HG02870 (cell line): ENCODE results near the gene PHKB.

Experiments used
- ATAC-seq: cut with Tn5 transposase; IDR thresholded peaks from one replicate; pipeline ENCODE4 v1.9.1; 2021; ENCODE audit warnings: mild to moderate bottlenecking, moderate library complexity; ENCODE audit not compliant: unreplicated experiment

Gene PHKB

DNA sequence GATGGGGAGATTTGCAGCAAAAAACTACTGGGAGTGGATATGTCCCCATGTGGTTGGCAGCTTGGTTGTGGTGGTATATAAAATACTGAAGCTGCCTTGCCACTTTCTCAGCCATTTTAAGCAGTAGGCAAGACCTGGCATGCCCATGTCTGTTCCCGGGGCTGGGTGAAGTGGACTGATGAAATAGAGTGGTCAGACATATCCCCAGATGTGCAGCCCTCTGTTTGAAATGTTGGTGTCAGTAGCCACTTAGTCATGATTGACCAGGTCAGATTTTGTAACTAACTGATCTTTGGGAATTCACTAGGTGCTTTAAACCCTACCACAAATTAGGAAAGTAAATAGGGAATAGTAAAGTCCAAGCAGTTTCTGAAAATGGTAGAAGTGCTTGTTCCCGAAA, 151.6 kb downstream of the PHKB start:
- ATAC-seq: no peak

DNA sequence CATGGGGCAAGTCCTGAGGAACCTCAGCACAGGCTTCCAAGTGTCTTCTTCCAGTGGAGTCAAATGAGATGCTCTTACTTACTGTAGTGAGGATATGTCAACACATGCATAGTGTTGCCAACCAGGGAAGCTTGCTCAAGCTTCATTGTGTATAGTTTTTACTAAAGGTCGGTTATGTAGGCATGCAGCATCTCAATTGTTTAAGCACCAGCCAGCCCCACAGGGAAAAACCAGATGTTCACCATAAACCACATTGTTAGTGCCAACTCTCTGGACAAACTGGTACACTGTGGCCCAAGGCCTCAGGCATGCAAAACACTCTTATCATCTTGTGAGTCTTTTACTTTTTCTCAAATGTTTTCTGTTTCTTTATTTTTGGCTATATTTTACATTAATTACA, 152.1 kb downstream of the PHKB start:
- no peak for ATAC-seq

DNA sequence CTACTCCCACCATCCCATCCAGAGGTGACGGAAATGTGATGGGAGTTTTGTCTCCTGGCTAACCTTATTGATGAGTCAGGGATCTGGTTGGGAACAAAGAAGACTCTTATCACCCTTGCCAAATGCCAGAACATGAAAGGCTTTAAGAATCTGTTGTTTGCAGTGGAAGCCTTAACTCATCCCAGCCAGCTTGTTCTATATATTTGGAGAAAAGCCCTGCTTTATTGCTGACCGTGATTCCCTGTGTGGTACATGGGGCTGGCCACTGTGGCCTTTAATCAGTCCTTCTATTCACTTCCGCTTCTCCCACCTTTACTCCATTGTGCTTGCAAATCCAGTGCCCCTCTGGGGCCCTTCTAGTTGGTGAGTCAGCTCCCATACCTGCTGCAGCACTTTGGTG, 156.6 kb downstream of the PHKB start:
- ATAC-seq: no peak

DNA sequence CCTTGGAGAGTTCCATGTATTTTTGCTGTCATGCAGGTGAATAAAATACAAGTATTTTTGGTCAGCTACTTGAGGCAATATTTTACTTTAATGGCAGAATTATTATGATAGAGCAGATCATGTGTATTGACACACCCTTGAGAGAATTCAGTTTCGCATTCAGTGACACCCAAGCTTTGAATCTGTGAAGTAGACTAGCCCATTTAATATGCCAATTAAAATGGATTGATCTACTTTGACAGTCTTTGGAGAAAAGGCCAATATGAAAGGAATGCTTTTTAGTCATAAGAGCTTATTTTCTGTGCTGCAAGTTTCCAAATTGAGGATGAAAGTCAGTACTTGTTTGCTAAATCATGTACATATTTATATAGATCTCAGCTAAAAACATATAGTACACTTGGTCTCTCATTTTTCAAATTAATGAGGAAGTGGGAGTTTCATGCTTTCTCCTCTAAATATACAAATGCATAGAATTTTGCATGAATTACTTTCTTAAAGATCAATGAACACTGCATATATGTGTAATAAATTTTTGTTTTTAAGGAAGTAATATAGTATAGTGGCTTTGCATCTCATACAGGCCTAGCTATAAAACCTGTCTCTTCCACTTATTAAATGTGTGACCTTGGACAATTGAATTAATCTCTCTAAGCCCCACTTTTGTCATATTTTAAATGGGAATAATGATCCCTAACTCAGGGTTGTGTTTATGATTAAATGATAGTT, 161.5 kb downstream of the PHKB start:
- no peak for ATAC-seq

DNA sequence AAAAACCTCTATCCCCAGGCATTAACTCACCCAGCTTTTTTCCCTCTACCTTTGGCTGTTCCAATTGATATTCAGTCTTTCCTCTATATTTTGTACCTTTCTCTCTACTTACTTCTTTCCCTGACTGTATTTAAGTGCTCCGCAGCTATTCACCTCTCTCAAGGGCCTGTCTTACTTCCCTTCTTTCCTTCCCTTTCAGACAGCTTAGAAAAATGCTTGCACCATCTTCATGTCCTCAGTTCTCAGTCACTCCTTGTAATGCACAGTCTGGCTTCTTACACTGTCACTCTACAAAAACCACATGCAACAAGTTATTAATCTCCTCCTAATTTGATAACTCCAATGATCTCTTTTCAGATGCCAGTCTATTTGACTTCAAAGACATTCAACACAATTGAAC, 163.4 kb downstream of the PHKB start:
- no peak for ATAC-seq

DNA sequence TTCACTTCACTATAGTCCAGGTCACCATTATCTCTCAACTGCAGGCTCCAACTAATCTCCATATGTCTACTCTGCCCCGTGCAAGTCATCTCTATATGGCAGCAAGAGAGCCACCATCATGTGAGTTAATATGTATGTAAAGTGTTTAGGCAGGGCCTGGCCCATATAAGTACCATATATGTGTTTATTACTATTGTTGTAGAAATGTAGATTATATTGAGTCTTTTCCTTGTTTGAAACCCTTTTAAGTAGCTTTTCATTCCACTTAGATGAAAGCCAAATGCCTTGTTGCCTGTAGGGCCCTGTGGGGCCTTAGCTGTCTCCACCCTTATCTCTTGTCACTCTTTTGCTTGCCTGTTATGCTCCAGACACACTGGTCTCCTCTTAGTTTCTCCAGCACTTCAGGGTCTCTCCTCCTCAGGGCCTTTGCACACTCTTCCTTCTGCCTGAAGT, 164.0 kb downstream of the PHKB start:
- no peak for ATAC-seq

DNA sequence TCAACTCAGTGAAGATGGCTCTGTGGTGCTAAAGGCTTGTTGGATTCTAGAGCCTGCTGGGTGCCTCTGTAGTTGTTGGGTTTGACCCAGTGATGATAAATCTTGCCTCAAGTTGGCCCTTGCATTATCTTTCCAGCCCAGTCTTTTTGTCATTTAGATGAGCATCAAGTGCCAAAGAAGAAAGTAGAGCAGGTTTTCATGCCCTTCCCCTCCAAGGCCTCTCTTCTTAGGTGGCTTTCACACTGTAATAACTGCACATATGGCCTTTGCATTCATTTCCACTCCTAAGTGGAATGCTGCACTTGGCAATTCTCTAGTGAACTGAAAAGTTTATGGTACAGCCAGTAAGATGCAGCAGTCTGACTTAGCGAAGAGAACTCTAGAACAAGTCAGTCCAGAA, 165.1 kb downstream of the PHKB start:
- no peak for ATAC-seq

DNA sequence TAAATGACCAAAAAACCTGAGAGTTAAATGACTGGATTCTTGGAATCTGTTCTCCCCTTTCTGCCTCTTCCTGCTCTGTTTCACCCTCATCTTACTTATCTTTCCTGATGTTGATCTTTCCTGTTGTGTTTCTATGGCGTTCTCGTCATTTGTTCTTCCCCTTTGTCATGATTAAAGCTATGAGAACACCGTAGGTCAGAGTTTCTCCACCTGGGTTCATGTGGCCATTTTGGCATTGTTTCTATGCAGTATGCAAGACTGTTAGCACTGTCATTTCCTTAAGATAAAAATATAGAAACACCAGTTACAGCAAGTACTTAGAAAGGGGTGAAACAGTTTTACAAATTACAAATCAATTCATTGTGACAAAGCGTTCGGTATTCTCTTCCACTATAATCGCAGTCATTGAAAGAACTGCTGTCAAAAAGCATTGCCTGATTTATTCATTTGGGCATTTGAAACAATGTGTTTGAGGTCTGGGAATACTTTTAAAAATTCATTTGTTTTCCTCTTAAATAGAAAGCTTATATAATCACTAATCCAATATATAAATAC, 166.0 kb downstream of the PHKB start:
- ATAC-seq: no peak

DNA sequence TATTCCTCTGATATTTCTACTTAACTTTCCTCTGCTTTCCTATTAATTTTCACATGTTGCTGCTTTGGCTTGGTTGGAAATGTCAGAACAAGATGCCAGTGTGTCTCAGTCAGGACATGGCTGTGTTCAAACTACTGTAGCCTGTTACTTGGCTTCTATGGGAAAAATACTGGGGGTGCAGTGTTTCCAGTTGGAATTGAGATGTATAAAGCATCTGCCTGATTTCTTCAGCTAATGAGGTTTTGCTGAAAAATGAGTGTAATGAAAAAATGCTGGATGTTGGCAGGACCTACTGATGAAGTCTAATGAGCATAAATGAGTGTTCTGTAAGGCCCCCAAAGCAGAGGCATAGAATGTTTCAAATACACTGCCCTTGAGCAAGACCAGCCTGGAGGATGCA, 166.6 kb downstream of the PHKB start:
- no peak for ATAC-seq

DNA sequence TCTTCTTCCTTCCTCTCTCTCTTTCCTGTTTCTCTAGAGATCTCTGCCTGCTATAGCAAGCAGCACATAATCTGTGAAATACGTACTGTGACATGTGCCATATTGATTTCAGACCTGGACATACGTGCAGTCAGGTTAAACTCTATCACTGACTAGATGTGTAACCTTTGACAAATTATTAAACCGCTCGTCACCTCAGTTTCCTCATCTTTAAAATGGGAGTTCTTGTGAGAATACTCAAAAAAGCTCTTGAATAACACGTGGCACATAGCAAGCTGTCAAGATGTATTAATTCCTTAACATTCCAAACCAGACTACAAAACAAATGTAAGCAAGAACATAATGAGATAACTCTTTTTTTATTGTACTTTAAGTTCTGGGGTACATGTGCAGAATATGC, 170.0 kb downstream of the PHKB start:
- ATAC-seq: no peak

DNA sequence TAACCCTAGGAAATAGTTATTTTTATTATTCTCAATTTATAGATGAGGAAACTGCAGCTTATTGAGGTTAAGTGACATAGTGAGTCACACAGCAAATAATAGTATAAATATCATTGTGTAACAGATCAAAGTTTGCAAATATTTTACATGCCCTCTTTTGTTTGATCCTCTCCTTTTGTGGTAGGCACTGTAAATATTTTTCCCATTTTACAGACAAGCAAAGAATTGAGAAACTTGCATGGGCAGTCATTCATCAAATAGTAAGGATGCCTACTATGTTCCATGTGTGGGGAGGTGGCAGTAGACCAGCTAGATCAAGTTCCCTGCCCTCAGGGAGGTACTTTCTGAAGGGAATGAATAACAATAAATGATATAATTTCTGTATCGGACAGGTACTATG, 173.0 kb downstream of the PHKB start:
- ATAC-seq: no peak

DNA sequence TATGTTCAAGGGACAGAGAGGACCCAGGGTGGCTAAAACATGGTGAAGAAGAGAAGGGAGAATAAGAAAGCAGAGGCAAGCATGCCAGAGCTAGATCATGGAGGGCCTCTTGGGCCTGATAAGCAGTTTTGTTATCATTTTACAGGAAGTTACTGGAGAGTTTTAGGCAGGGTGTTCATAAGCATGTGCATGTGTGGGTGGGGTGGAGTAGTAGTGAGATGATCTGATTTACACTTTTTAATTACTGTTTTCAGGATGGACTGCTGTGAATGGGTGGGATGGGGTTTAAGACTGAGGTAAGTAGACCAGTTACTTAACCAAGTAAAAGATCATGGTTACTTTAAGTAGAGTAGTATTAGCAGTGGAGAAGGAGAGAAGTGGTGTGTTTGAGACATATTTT, 173.6 kb downstream of the PHKB start:
- ATAC-seq: no peak

DNA sequence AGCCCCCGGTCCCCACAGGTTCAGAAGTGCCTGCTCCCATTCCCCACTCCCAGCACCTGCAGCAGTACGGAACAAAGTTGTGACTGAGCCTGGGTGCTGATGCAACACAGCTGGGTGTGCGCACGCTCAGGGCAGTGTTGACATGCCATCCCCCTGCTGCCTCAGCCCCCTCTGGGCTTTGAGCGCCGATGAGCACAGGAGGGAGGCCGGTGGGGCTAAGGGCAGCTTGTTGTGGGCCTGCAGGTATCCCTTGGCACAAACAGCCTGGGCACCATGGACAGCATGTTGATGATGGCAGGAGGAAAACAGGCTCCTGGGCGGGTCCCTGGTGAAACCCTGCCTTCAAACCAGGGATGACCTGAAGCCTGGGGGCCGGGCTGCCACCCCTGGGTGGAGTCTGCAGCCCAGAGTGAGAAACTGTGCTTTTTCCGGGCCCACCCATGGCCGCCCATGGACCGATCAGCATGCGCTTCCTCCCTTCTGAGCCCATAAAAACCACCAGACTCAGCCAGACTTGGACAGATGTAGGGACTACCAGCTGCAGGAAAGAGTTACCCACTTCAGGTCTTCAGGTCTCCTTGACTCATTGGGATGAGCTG, 175.5 kb downstream of the PHKB start:
- no peak for ATAC-seq

DNA sequence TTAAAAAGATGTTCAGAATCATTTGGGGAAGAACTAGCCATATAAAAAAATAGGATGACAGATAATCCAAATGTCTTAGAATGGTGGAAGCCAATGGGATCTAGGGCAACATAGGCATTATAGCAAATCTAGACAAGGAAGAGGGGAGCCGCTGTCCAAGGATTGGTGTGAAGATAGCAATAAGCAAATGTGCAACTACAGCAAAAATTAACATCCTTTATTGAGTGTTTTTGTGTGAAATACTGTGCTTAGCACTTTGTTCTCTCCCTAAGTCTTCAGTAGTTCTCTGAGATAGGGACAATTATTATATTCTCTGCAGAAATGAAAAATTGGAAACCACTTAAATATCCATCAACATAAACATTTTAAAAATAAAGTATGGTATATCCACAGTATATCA, 177.0 kb downstream of the PHKB start:
- no peak for ATAC-seq

DNA sequence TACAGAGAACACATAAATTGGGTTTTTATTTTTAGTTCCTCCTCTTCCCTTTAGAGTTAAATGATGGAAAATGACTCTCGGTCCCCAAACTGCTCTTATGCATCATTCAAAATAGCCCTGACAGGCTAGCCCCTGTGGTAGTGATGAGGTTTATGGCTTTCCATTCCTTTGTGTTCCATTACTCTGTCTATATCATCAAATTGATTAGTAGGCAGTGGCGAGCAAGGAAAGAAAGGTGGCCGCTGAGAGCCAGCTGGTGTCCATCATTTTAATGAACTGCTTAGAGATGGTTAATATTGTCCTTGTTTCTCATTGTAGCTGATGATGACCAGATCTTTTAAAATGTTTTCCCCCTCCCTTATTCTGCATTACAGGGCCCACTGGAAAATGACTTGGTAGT, 179.5 kb downstream of the PHKB start:
- ATAC-seq: no peak

DNA sequence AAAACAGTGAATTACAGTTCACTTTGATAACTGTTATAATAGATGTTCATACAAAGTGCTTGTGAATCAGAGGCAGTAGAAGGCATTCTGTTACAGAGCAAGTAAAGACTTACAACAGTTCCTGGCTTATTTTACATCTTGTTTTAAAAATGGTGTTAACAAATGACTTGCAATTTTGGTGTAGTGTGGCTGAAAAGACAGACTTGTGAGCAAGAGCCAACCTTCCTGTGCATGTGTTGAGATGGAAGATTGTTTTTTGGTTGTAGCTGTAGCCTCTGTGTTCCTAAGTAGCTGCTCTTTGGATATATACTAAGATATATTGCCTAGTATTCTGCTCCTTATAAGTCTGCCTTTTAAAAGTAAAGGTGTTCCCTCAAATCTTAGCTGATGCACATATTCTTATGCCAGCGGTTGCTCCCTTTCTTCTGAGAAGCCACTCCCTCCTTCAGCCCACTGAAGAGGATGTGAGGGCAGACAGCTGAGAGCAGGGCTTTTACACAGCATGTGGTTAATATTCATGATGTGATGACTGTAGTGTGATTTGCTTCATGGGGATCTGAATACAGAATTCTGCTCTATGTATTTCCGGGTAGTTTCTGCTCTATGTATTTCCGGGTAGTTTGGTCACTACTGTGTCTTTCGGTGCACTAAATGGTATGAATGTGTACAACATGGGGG, 182.3 kb downstream of the PHKB start:
- ATAC-seq: no peak

DNA sequence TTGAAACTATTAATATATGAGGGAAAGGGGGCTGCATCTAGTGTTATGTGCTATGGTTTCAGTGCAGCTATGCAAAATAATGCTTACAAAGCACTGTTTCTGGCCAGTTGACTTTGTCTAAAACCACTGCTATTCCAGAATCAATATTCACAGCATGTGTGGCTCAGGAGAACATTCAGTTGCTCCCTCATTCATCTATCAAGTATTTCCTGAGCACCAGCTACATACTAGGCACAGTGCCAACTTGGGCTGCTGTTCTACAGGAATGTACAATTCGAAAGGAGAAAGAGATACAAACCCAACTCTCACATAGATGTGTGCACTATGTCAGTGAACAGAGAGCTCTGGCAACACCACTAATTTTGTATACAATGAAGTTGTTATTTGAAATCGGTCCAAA, 183.0 kb downstream of the PHKB start:
- ATAC-seq: no peak

DNA sequence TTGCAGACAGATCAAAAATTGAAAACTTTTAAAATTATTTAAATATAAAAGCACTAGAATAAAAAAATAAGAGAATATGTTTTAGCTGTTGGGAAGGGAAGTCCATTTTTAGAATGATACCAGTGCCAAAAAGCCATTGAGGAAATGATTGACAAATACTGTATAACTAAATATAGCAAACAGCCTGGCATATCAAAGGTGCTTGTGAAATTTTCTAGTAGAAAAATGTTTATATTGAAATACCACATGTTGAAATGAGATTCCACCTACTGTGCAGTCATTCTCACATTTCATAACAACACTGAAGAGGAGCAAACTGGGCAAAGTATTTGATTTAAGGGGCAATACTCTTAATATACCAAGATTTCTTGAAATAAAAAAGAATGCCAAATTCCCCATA, 183.5 kb downstream of the PHKB start:
- ATAC-seq: no peak

DNA sequence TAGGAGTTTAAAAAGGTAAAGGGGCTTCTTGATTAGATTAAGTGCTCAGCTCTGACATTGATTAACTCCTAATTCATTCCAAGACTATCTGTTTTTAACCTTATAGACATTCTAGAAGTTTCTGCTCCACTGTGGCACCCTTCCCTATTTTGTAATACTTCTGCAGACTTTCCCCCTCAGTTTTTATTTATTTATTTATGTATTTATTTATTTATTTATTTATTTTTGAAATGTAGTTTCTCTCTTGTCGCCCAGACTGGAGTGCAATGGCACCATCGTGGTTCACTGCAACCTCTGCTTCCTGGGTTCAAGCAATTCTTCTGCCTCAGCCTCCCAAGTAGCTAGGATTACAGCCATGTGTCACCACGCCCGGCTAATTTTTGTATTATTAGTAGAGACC, 185.8 kb downstream of the PHKB start:
- ATAC-seq: no peak

DNA sequence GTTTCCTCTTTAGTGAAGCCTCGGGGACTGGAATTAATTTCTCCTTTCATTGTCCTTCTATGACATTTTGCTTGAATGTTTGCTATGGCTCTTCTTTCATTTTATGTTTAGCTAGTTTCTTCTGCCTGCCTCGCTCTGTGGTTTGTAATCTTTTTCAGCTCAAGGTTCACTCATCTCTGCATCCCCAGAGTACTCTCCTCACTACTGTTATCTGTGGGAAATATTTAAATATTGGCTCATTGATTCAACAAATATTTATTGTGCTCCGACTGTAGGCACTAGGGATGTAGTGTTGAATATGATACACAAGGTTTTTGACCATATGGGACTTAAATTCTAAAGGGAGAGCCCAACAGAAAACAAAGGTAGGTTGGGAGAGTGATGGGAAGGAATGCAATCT, 195.9 kb downstream of the PHKB start:
- ATAC-seq: no peak

DNA sequence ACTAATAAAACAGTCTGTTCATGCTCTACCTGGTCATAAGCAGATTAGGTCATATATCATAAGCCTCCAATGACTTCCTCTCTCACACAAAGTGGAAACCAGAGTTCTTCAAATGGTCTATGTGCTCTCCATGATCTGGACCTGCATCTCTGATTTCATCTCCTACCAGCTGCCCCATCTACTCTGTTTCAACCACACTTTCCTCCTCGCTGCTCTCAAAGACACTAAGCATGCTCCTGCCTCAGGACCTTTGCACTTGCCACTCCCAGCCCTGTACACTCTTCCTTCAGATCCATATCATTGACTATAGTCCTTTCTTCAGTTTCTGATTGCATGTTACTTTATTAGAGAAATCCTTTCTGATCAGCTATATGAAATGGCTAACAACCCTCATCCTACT, 196.8 kb downstream of the PHKB start:
- ATAC-seq: no peak

DNA sequence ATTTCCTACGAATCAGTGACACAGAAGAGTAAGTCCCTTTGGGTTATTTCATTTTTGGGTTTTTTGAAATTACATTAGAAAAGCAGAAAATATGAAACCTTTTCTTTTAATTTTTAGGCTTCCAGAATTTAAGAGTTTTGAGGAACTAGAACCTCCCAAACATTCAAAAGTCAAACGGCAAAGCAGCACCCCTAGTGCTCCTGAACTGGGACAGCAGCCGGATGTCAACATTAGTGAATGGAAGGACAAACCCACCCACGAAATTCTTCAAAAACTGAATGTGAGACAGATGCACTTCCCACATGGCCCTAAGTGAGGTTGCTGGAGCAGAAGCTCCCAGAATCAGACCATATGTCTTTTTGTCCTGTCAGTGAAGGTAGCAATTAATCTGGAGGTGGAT, 199.4 kb downstream of the PHKB start:
- ATAC-seq: no peak
